Keratinocyte (primary cell): ENCODE results near the gene WFDC5. TPM values are rescaled to one million over a fixed set of nuclear protein-coding genes. Genes with fewer than 3 reads are reported as not detected.
A peak's percentile ranks its signal among the peaks of the same experiment; 100 is the strongest.

ENCODE experiments used
- DNase-seq: peaks from one replicate; pipeline ENCODE4 v3.0.0-alpha.2; 2011; ENCODE audit warnings: low read depth, missing footprints, low spot score
- FAIRE-seq: peaks from 2 replicates; lab custom pipeline; 2011; peaks lifted over from hg19 to GRCh38; lab: Jason Lieb, UNC
- H2AFZ ChIP-seq: 2 replicates; pipeline ENCODE4 v1.6.0; 2012; ENCODE audit warnings: low read length, control low read depth, inconsistent platforms; ENCODE audit not compliant: control insufficient read depth
- H3K27ac ChIP-seq: 2 replicates; pipeline ENCODE4 v1.5.1; 2011; ENCODE audit warnings: low read length; ENCODE audit not compliant: control insufficient read depth, insufficient read depth
- H3K27me3 ChIP-seq: 3 replicates; pipeline ENCODE4 v1.6.0; 2011; ENCODE audit warnings: low read length; ENCODE audit not compliant: control insufficient read depth, insufficient read depth; ENCODE audit errors: extremely low read depth
- H3K36me3 ChIP-seq, 2 experiments: 2 replicates in 1 of 2; 3 replicates in 1 of 2; pipeline ENCODE4 v1.5.1; 2011; ENCODE audit warnings: low read length in 2 of 2, mild to moderate bottlenecking in 1 of 2; ENCODE audit not compliant: control insufficient read depth in 2 of 2, insufficient read depth in 2 of 2; ENCODE audit errors: extremely low read depth in 1 of 2
- H3K4me1 ChIP-seq: 3 replicates; pipeline ENCODE4 v1.5.1; 2011; ENCODE audit warnings: low read length; ENCODE audit not compliant: control insufficient read depth, insufficient read depth; ENCODE audit errors: extremely low read depth
- H3K4me2 ChIP-seq: 3 replicates; pipeline ENCODE4 v1.6.0; 2011; ENCODE audit warnings: low read depth, low read length; ENCODE audit not compliant: control insufficient read depth, insufficient read depth; ENCODE audit errors: extremely low read depth
- H3K4me3 ChIP-seq, 3 experiments: fragments of 200-600 bp in 1 of 3; sonication (generic) in 1 of 3; 2 replicates in 2 of 3; 3 replicates in 1 of 3; pipeline ENCODE4 v1.5.1; 2011 to 2016; ENCODE audit warnings: low read length in 3 of 3, mild to moderate bottlenecking in 3 of 3, control low read depth in 2 of 3, inconsistent platforms in 1 of 3, low read depth in 1 of 3, mixed read lengths in 1 of 3, mixed run types in 1 of 3, moderate library complexity in 1 of 3; ENCODE audit not compliant: control insufficient read depth in 2 of 3, insufficient read depth in 2 of 3; ENCODE audit errors: extremely low read depth in 1 of 3
- H3K79me2 ChIP-seq: 2 replicates; pipeline ENCODE4 v1.6.0; 2012; ENCODE audit warnings: low read length; ENCODE audit not compliant: control insufficient read depth, insufficient read depth
- H3K9ac ChIP-seq: 3 replicates; pipeline ENCODE4 v1.6.0; 2011; ENCODE audit warnings: low read length; ENCODE audit not compliant: control insufficient read depth, insufficient read depth; ENCODE audit errors: extremely low read depth
- H3K9me1 ChIP-seq: 3 replicates; pipeline ENCODE4 v1.6.0; 2011; ENCODE audit warnings: low read length; ENCODE audit not compliant: control insufficient read depth, insufficient read depth; ENCODE audit errors: extremely low read depth
- H3K9me3 ChIP-seq: 2 replicates; pipeline ENCODE4 v1.5.1; 2012; ENCODE audit warnings: low read depth, low read length; ENCODE audit not compliant: control insufficient read depth
- H4K20me1 ChIP-seq: 3 replicates; pipeline ENCODE4 v1.6.0; 2011; ENCODE audit warnings: low read length; ENCODE audit not compliant: control insufficient read depth, insufficient read depth; ENCODE audit errors: extremely low read depth
- CTCF ChIP-seq, 3 experiments: IDR thresholded peaks in 1 of 3; conservative IDR thresholded peaks in 1 of 3; optimal IDR thresholded peaks in 1 of 3; 2 replicates in 2 of 3; 3 replicates in 1 of 3; pipeline versions ENCODE3 to v1.5.1; 2011; ENCODE audit warnings: low read length in 3 of 3, mild to moderate bottlenecking in 3 of 3, moderate library complexity in 2 of 3, control low read depth in 1 of 3, inconsistent platforms in 1 of 3; ENCODE audit not compliant: insufficient read depth in 2 of 3; ENCODE audit errors: extremely low read depth in 1 of 3
- EZH2 ChIP-seq: IDR thresholded peaks from one replicate; pipeline ENCODE4 v1.6.1; 2012; ENCODE audit warnings: inconsistent platforms, mild to moderate bottlenecking, low read length, moderate library complexity
- dilution Hi-C: fragments of 300-500 bp; cut with MboI; formaldehyde crosslinking; loops from one replicate; pipeline ENCODE4 v1.7.0; 2020; ENCODE audit warnings: low sequenced_read_pairs; ENCODE audit not compliant: extremely low pct_ligation_motif_present
- polyA plus RNA-seq, 5 experiments: library from polyadenylated mRNA; depleted of rRNA in 3 of 5; stranded (reverse) in 3 of 5; stranded (forward) in 1 of 5; unstranded in 1 of 5; fragments of >200 nt; gene quantifications; 1 replicate in 1 of 5; 2 replicates in 3 of 5; 3 replicates in 1 of 5; pipeline versions ENCODE4 v1.2.1 to v1.2.3, GENCODE V29; 2011 to 2012; ENCODE audit warnings: missing spikeins in 2 of 5, low read depth in 1 of 5, low replicate concordance in 1 of 5

The WFDC5 gene
- polyA plus RNA-seq, 1 donor (not counting 4 experiments of a cell fraction or from before 2014, with no cell fraction given), result 5.1 TPM

- H3K9me3 ChIP-seq, result no peaks in the 10 kb centered on the region
These were observed 855 bp upstream of the WFDC5 start for GRCh38 chr20:45115829-45116228.

GRCh38 chr20:45115386-45115774 lies 406 bp upstream of the WFDC5 start:
- TF ChIP-seq CTCF (optimal IDR thresholded peaks at IDR 0.05 in 1 of 3, IDR thresholded peaks at IDR 0.05 in 1 of 3, conservative IDR thresholded peaks at IDR 0.05 in 1 of 3; ENCODE audit: extremely low read depth in 1 of 3, insufficient read depth in 2 of 3, low read length in 3 of 3) (no peak), EZH2 (no peak)
- Histone ChIP-seq H3K27ac (no peak overlapping the region), H3K9me3 (no peaks in the 10 kb centered on the region), H3K9me1 (no peaks in the 10 kb centered on the region), H3K79me2 (no peaks in the 10 kb centered on the region), H3K36me3 (no peaks in the 10 kb centered on the region), H3K4me3 (no peak overlapping the region), H4K20me1 (no peaks in the 10 kb centered on the region), H3K4me1 (peaks cover 22% of the 10 kb centered on the region), H3K4me2 (peak overlapping the region; percentile 73), H2AFZ (no peak overlapping the region), H3K9ac (no peak overlapping the region), H3K27me3 (no peaks in the 10 kb centered on the region)
- FAIRE-seq (no peak), DNase-seq (no peak)
- dilution Hi-C loops, result no loop called here

More at GRCh38 chr20:45115829-45116228, 855 bp upstream of the WFDC5 start:
- no peak overlapping the region for H3K9ac ChIP-seq
- H3K4me2 ChIP-seq, result no peak overlapping the region
- dilution Hi-C loops, result no loop called here
- peaks cover 22% of the 10 kb centered on the region for H3K4me1 ChIP-seq
- H3K9me1 ChIP-seq, result no peaks in the 10 kb centered on the region
- FAIRE-seq (no peak), DNase-seq (no peak)
- H2AFZ ChIP-seq, result peak overlapping the region; percentile 57
- no peaks in the 10 kb centered on the region for H3K79me2 ChIP-seq
- no peaks in the 10 kb centered on the region for H3K36me3 ChIP-seq
- H3K27me3 ChIP-seq, result no peaks in the 10 kb centered on the region
- no peaks in the 10 kb centered on the region for H4K20me1 ChIP-seq
- H3K4me3 ChIP-seq, result no peak overlapping the region
- no peak for TF ChIP-seq EZH2
- TF ChIP-seq CTCF (optimal IDR thresholded peaks at IDR 0.05 in 1 of 3, IDR thresholded peaks at IDR 0.05 in 1 of 3, conservative IDR thresholded peaks at IDR 0.05 in 1 of 3; ENCODE audit: extremely low read depth in 1 of 3, insufficient read depth in 2 of 3, low read length in 3 of 3), result no peak
- no peak overlapping the region for H3K27ac ChIP-seq
